Urinary bladder (tissue), 4 donors: ENCODE results near the gene PCBP2. TPM values are rescaled to one million over a fixed set of nuclear protein-coding genes. Genes with fewer than 3 reads are reported as not detected.

ENCODE experiments used
- DNase-seq: peaks from one replicate; pipeline ENCODE4 v3.0.0-alpha.2; 2015; ENCODE audit errors: extremely low spot score
- H3K27ac ChIP-seq: one replicate; pipeline ENCODE4 v1.5.1; 2013; ENCODE audit warnings: low read depth, mild to moderate bottlenecking, moderate library complexity
- H3K36me3 ChIP-seq: one replicate; pipeline ENCODE4 v1.6.1; 2013; ENCODE audit warnings: mild to moderate bottlenecking, moderate library complexity; ENCODE audit not compliant: insufficient read depth
- H3K4me1 ChIP-seq: one replicate; pipeline ENCODE4 v1.6.1; 2013; ENCODE audit warnings: mild to moderate bottlenecking, moderate library complexity; ENCODE audit not compliant: insufficient read depth
- H3K4me3 ChIP-seq: one replicate; pipeline ENCODE4 v1.5.1; 2013; ENCODE audit warnings: low read depth, low read length
- WGBS: extraction: QIAGEN DNeasy Blood & Tissue Kit; methylation state at CpG from one replicate; pipeline ENCODE4 v1.1.7; 2013; 5-methylcytosine and 5-hydroxymethylcytosine counted together
- polyA plus RNA-seq: library from polyadenylated mRNA; stranded (reverse); fragments of 200-250 nt; gene quantifications from one replicate; pipeline ENCODE4 v1.2.3, GENCODE V29; 2013
- total RNA-seq: library from RNA; depleted of rRNA; stranded (reverse); fragments of >200 nt; gene quantifications from one replicate; pipeline ENCODE4 v1.2.3, GENCODE V29; 2014
- donor health status: healthy with polysubstance abuse.
- donor health status: healthy.

The PCBP2 gene
- total and polyA plus RNA-seq, 2 donors = 395 to 420 TPM

GRCh38 chr12:53453953-53454640, 2.2 kb downstream of the PCBP2 start:
- no peak overlapping the region for H3K4me3 ChIP-seq
- H3K27ac ChIP-seq = no peak overlapping the region

GRCh38 chr12:53454707-53455106, 2.8 kb downstream of the PCBP2 start:
- no peak overlapping the region for H3K4me3 ChIP-seq

More at GRCh38 chr12:53453953-53454640, 2.2 kb downstream of the PCBP2 start:
- H3K4me1 ChIP-seq = no peaks in the 10 kb centered on the region
- 26% methylated on average over 6 of the region's 6 CpGs for WGBS
- H3K36me3 ChIP-seq = peaks cover 5% of the 10 kb centered on the region
- DNase-seq = no peak

GRCh38 chr12:53456654-53457366, 4.9 kb downstream of the PCBP2 start:
- WGBS = 71% methylated on average over 6 of the region's 6 CpGs
- Histone ChIP-seq H3K4me1 (no peaks in the 10 kb centered on the region), H3K27ac (no peak overlapping the region), H3K4me3 (no peak overlapping the region), H3K36me3 (peaks cover 10% of the 10 kb centered on the region)
- DNase-seq = no peak

More at GRCh38 chr12:53454707-53455106, 2.8 kb downstream of the PCBP2 start:
- 52% methylated on average over 3 of the region's 3 CpGs for WGBS
- no peak for DNase-seq
- Histone ChIP-seq H3K4me1 (no peaks in the 10 kb centered on the region), H3K36me3 (peaks cover 6% of the 10 kb centered on the region), H3K27ac (no peak overlapping the region)

GRCh38 chr12:53459097-53459496, 7.2 kb downstream of the PCBP2 start:
- peaks cover 13% of the 10 kb centered on the region for H3K36me3 ChIP-seq
- H3K4me1 ChIP-seq = no peaks in the 10 kb centered on the region
- DNase-seq = no peak
- WGBS = 73% methylated on average over 4 of the region's 4 CpGs
- H3K4me3 ChIP-seq = no peak overlapping the region
- H3K27ac ChIP-seq = no peak overlapping the region

- no peak for DNase-seq
- Histone ChIP-seq H3K27ac (no peak overlapping the region), H3K4me3 (no peak overlapping the region), H3K36me3 (peaks cover 18% of the 10 kb centered on the region), H3K4me1 (no peaks in the 10 kb centered on the region)
- WGBS = 68% methylated on average over 3 of the region's 3 CpGs
These were observed 9.2 kb downstream of the PCBP2 start for GRCh38 chr12:53461059-53461458.

GRCh38 chr12:53461591-53461990, 9.7 kb downstream of the PCBP2 start:
- H3K36me3 ChIP-seq = peaks cover 18% of the 10 kb centered on the region
- WGBS = 85% methylated on average over 8 of the region's 8 CpGs
- no peak overlapping the region for H3K4me3 ChIP-seq
- no peaks in the 10 kb centered on the region for H3K4me1 ChIP-seq
- no peak for DNase-seq
- no peak overlapping the region for H3K27ac ChIP-seq

GRCh38 chr12:53462935-53463334, 11.0 kb downstream of the PCBP2 start:
- Histone ChIP-seq H3K27ac (no peak overlapping the region), H3K36me3 (peaks cover 18% of the 10 kb centered on the region), H3K4me3 (no peak overlapping the region), H3K4me1 (no peaks in the 10 kb centered on the region)
- DNase-seq = no peak
- 73% methylated on average over 3 of the region's 3 CpGs for WGBS

- Histone ChIP-seq H3K27ac (no peak overlapping the region), H3K4me1 (no peaks in the 10 kb centered on the region), H3K36me3 (peaks cover 17% of the 10 kb centered on the region), H3K4me3 (no peak overlapping the region)
- DNase-seq = no peak
- WGBS = 56% methylated on average over 5 of the region's 5 CpGs
These were observed 12.1 kb downstream of the PCBP2 start for GRCh38 chr12:53463802-53464560.

GRCh38 chr12:53464685-53465418, 12.9 kb downstream of the PCBP2 start:
- Histone ChIP-seq H3K4me1 (no peaks in the 10 kb centered on the region), H3K4me3 (no peak overlapping the region), H3K27ac (no peak overlapping the region), H3K36me3 (peaks cover 18% of the 10 kb centered on the region)
- no peak for DNase-seq
- WGBS = 89% methylated on average over 11 of the region's 11 CpGs

GRCh38 chr12:53465679-53466078, 13.8 kb downstream of the PCBP2 start:
- 58% methylated on average over 2 of the region's 2 CpGs for WGBS
- H3K27ac ChIP-seq = no peak overlapping the region

GRCh38 chr12:53466640-53467039, 14.7 kb downstream of the PCBP2 start:
- WGBS = 63% methylated on average over 4 of the region's 4 CpGs
- no peak for DNase-seq
- no peak overlapping the region for H3K4me3 ChIP-seq
- no peak overlapping the region for H3K27ac ChIP-seq
- no peaks in the 10 kb centered on the region for H3K4me1 ChIP-seq
- peaks cover 16% of the 10 kb centered on the region for H3K36me3 ChIP-seq

More at GRCh38 chr12:53465679-53466078, 13.8 kb downstream of the PCBP2 start:
- peaks cover 19% of the 10 kb centered on the region for H3K36me3 ChIP-seq
- no peaks in the 10 kb centered on the region for H3K4me1 ChIP-seq
- no peak overlapping the region for H3K4me3 ChIP-seq
- no peak for DNase-seq

GRCh38 chr12:53467082-53467481, 15.2 kb downstream of the PCBP2 start:
- Histone ChIP-seq H3K4me3 (no peak overlapping the region), H3K36me3 (peaks cover 17% of the 10 kb centered on the region), H3K27ac (no peak overlapping the region), H3K4me1 (no peaks in the 10 kb centered on the region)
- WGBS = 74% methylated on average over 5 of the region's 5 CpGs
- DNase-seq = no peak

- no peaks in the 10 kb centered on the region for H3K4me1 ChIP-seq
- WGBS = 67% methylated on average over 2 of the region's 2 CpGs
- H3K27ac ChIP-seq = no peak overlapping the region
- H3K36me3 ChIP-seq = peaks cover 21% of the 10 kb centered on the region
- DNase-seq = no peak
- H3K4me3 ChIP-seq = no peak overlapping the region
These were observed 16.0 kb downstream of the PCBP2 start for GRCh38 chr12:53467880-53468279.
